ENCODE measurements around the gene TMEM259.
A peak's percentile ranks its signal among the peaks of the same experiment; 100 is the strongest.

DNA sequence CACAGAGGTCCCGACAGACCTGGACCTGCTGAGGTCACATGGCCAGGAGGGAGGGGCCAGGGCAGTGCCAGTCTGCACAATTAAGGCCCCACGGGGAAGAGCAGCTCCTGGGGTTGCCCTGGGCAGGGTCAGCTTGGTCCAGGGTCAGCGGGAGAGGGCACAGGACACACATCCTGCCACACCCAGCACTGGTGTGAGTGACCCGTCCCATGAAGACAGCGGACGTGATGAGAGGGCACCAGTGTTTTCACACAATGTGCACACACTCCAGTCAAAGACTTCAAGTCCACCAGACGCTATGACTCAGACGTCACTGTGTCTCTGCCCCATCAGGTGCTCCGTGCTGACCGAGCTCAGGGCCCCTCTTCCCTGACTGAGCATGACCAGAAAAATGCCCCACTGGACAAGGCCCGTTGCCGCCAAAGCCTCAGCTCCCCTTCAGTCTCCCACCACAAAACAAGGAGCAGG, 4.2 kb downstream of the TMEM259 start:
- TF ChIP-seq, protein P1, sequence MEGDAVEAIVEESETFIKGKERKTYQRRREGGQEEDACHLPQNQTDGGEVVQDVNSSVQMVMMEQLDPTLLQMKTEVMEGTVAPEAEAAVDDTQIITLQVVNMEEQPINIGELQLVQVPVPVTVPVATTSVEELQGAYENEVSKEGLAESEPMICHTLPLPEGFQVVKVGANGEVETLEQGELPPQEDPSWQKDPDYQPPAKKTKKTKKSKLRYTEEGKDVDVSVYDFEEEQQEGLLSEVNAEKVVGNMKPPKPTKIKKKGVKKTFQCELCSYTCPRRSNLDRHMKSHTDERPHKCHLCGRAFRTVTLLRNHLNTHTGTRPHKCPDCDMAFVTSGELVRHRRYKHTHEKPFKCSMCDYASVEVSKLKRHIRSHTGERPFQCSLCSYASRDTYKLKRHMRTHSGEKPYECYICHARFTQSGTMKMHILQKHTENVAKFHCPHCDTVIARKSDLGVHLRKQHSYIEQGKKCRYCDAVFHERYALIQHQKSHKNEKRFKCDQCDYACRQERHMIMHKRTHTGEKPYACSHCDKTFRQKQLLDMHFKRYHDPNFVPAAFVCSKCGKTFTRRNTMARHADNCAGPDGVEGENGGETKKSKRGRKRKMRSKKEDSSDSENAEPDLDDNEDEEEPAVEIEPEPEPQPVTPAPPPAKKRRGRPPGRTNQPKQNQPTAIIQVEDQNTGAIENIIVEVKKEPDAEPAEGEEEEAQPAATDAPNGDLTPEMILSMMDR (IDR thresholded peaks at IDR 0.05): no peak
- TF ChIP-seq POLR2AphosphoS5 (IDR thresholded peaks at IDR 0.05): peak in 1 of 3 donors; percentile 40
